ENCODE data around the gene GOLGA2.

GRCh38 chr9:128297221-128297773 lies 21.5 kb upstream of the GOLGA2 start:
- no peak for TF ChIP-seq SNAI2 (CRISPR knock-in tag; IDR thresholded peaks at IDR 0.05)
- TF ChIP-seq ZFP30 (CRISPR knock-in tag; IDR thresholded peaks at IDR 0.05), result no peak
- TF ChIP-seq ZNF565 (CRISPR knock-in tag; conservative IDR thresholded peaks at IDR 0.05; ENCODE audit: low read depth), result no peak
- TF ChIP-seq, protein P1, sequence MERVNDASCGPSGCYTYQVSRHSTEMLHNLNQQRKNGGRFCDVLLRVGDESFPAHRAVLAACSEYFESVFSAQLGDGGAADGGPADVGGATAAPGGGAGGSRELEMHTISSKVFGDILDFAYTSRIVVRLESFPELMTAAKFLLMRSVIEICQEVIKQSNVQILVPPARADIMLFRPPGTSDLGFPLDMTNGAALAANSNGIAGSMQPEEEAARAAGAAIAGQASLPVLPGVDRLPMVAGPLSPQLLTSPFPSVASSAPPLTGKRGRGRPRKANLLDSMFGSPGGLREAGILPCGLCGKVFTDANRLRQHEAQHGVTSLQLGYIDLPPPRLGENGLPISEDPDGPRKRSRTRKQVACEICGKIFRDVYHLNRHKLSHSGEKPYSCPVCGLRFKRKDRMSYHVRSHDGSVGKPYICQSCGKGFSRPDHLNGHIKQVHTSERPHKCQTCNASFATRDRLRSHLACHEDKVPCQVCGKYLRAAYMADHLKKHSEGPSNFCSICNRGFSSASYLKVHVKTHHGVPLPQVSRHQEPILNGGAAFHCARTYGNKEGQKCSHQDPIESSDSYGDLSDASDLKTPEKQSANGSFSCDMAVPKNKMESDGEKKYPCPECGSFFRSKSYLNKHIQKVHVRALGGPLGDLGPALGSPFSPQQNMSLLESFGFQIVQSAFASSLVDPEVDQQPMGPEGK (CRISPR knock-in tag; IDR thresholded peaks at IDR 0.05; ENCODE audit: borderline replicate concordance), result no peak
- TF ChIP-seq TOX (CRISPR knock-in tag; IDR thresholded peaks at IDR 0.05; ENCODE audit: borderline replicate concordance), result no peak
- no peak for TF ChIP-seq GLIS3 (CRISPR knock-in tag; IDR thresholded peaks at IDR 0.05)
- TF ChIP-seq RARB (CRISPR knock-in tag; IDR thresholded peaks at IDR 0.05), result no peak
- no peak for TF ChIP-seq ZC3H10 (CRISPR knock-in tag; IDR thresholded peaks at IDR 0.05)
- no peak for TF ChIP-seq ESRRG (CRISPR knock-in tag; IDR thresholded peaks at IDR 0.05)
- no peak for TF ChIP-seq ZFP3 (CRISPR knock-in tag; IDR thresholded peaks at IDR 0.05)
- TF ChIP-seq PPARA (CRISPR knock-in tag; IDR thresholded peaks at IDR 0.05; ENCODE audit: borderline replicate concordance), result no peak
- no peak for TF ChIP-seq ISL1 (CRISPR knock-in tag; IDR thresholded peaks at IDR 0.05)
- no peak for TF ChIP-seq ARNTL (CRISPR knock-in tag; IDR thresholded peaks at IDR 0.05; ENCODE audit: borderline replicate concordance, low read depth)
